HG03175 (cell line): ENCODE measurements around the gene NANOS1.
"Not testable (repeated sequence)": the region's sequence is repeated elsewhere in the genome, so short reads cannot be mapped to it uniquely, and the experiment has no call there.

Source experiments
- ATAC-seq: cut with Tn5 transposase; IDR thresholded peaks from one replicate; pipeline ENCODE4 v1.9.1; 2021; ENCODE audit warnings: mild to moderate bottlenecking, moderate library complexity; ENCODE audit not compliant: unreplicated experiment

The NANOS1 gene

GRCh38 chr10:119006451-119007210 is 22.9 kb upstream of the NANOS1 start:
- ATAC-seq = no peak

- no peak for ATAC-seq
Measured at GRCh38 chr10:119007211-119007574, 22.3 kb upstream of the NANOS1 start.

GRCh38 chr10:119020627-119020946 is 8.9 kb upstream of the NANOS1 start:
- ATAC-seq = no peak

- no peak for ATAC-seq
Measured at GRCh38 chr10:119022846-119023552, 6.5 kb upstream of the NANOS1 start.

GRCh38 chr10:119023553-119023868 is 6.0 kb upstream of the NANOS1 start:
- ATAC-seq = no peak

- no peak for ATAC-seq
Measured at GRCh38 chr10:119024882-119025281, 4.6 kb upstream of the NANOS1 start.

GRCh38 chr10:119025336-119025735 is 4.2 kb upstream of the NANOS1 start:
- ATAC-seq = no peak

- ATAC-seq = no peak
Measured at GRCh38 chr10:119025776-119026175, 3.7 kb upstream of the NANOS1 start.

- ATAC-seq = no peak
Measured at GRCh38 chr10:119026301-119027110, 3.0 kb upstream of the NANOS1 start.

- not testable (repeated sequence) for ATAC-seq
Measured at GRCh38 chr10:119028445-119028899, 1.0 kb upstream of the NANOS1 start.

GRCh38 chr10:119028900-119029612 is 458 bp upstream of the NANOS1 start:
- ATAC-seq = peak; percentile 55

GRCh38 chr10:119030421-119031250 is 1.1 kb downstream of the NANOS1 start:
- ATAC-seq = peak; percentile 38

- no peak for ATAC-seq
Measured at GRCh38 chr10:119031496-119032059, 2.1 kb downstream of the NANOS1 start.

GRCh38 chr10:119039161-119039560 is 9.6 kb downstream of the NANOS1 start:
- no peak for ATAC-seq

GRCh38 chr10:119041326-119041725 is 11.8 kb downstream of the NANOS1 start:
- no peak for ATAC-seq

GRCh38 chr10:119042169-119042568 is 12.7 kb downstream of the NANOS1 start:
- ATAC-seq = no peak

- ATAC-seq = no peak
Measured at GRCh38 chr10:119045561-119045960, 16.0 kb downstream of the NANOS1 start.

- no peak for ATAC-seq
Measured at GRCh38 chr10:119049361-119049760, 19.8 kb downstream of the NANOS1 start.

- no peak for ATAC-seq
Measured at GRCh38 chr10:119049777-119050176, 20.3 kb downstream of the NANOS1 start.

- ATAC-seq = no peak
Measured at GRCh38 chr10:119051775-119052174, 22.3 kb downstream of the NANOS1 start.
